H54 (cell line): ENCODE data around the gene ACACB.
A peak's percentile ranks its signal among the peaks of the same experiment; 100 is the strongest.

Experiments used
- DNase-seq: peaks from one replicate; pipeline ENCODE4 v3.0.0; 2011; ENCODE audit warnings: low spot score, mixed read lengths; ENCODE audit not compliant: insufficient read length
- FAIRE-seq: peaks from 3 replicates; lab custom pipeline; 2011; peaks lifted over from hg19 to GRCh38; lab: Jason Lieb, UNC
- POLR2A ChIP-seq: IDR thresholded peaks from 2 replicates; pipeline ENCODE4 v1.6.1; 2011; ENCODE audit warnings: low read depth, mild to moderate bottlenecking, low read length

The ACACB gene

DNA sequence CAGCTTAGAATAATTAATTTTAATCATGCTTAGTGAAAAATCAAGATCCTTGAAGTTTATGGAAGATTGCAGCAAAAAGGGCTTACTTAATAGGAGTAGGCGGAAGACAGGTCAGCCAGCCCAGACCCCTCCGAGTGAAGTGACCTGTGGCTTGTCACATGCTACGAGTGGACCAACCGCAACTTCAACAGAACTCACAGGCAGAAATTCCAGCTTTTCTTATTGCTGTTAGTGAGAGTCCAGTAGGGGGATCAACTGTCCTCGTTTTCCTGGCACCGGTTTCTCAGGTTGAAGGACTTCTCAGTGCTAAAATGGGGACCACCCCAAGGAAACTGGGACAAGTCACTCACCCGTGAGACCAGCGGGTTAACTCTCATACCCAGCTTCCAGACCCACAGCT lies 72.9 kb downstream of the ACACB start:
- TF ChIP-seq POLR2A = no peak
- no peak for DNase-seq
- FAIRE-seq = no peak

DNA sequence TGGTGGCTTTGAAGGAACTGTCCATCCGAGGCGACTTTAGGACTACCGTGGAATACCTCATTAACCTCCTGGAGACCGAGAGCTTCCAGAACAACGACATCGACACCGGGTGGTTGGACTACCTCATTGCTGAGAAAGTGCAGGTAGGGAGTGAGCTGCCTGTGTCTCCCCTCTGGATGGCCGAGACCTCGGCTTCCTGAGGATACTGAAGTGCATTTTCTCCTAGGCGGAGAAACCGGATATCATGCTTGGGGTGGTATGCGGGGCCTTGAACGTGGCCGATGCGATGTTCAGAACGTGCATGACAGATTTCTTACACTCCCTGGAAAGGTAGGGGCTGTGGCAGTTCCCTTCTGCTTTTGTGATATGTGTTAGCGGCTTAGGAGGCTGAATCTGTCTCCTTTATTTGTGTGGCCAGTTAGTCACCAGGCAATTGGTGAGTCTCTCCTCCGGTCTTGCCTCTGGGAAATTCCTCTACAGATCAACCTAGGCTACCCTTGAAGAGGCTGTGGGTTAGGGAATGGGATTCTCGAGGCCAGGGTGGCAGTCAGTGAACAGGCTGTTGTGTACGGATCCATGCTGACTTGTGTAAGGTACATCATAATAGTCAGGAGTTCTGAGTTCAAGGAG lies 75.3 kb downstream of the ACACB start:
- no peak for TF ChIP-seq POLR2A
- DNase-seq = peak; percentile 72
- peak; percentile 72 for FAIRE-seq

DNA sequence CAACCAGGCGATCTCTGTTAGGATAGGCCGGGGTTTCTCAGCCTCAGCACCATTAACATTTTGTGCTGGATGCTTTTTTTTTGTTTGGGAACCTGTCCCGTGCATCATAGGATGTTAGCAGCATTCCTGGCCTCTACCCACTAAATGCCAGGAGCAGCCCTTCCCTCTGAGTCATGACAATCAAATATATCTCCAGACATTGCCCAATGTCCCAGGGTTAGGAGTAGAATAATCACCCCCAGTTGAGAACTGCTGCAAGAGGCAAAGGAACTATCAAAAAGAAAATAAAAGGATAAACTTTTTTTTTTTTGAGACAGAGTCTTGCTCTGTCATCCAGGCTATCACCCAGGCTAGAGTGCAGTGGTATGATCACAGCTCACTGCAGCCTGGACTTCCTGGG lies 76.0 kb downstream of the ACACB start:
- TF ChIP-seq POLR2A = no peak
- FAIRE-seq (peak; percentile 23), DNase-seq (peak; percentile 73)

DNA sequence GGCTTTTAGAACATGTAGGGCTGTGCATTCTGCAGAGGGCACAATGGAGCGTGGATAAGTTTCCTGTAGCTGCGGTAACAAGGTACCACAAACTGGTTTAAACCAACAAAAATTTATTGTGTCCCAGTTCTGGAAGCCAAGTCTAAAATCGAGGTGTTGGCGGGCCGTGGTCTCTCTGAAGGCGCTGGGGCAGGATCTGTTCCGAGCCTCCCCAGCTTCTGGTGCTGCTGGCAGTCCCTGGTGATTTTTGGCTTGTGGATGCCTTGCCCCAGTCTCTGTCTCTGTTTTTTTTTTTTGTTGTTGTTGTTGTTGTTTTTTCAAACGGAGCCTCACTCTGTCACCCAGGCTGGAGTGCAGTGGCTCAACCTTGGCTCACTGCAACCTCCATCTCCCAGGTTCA lies 77.5 kb downstream of the ACACB start:
- DNase-seq (no peak), FAIRE-seq (no peak)
- no peak for TF ChIP-seq POLR2A

DNA sequence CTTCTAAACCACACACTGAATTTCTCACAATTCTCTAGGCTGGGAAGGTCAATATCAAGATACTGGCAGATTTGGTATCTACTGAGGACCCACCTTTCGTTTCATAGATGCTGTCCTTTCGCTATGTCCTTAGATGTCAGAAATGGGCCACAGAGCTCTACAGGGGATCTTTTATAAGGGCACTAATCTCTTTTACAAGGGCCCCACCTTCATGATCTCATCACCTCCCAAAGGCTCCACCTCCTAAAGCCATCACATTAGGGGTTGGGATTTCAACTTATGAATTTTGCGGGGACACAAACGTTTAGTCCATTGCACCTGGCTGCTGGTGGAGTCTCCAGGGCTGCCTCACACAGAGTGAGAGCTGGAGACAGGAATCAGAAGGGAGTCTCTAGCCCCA lies 79.9 kb downstream of the ACACB start:
- DNase-seq (no peak), FAIRE-seq (no peak)
- TF ChIP-seq POLR2A = no peak

DNA sequence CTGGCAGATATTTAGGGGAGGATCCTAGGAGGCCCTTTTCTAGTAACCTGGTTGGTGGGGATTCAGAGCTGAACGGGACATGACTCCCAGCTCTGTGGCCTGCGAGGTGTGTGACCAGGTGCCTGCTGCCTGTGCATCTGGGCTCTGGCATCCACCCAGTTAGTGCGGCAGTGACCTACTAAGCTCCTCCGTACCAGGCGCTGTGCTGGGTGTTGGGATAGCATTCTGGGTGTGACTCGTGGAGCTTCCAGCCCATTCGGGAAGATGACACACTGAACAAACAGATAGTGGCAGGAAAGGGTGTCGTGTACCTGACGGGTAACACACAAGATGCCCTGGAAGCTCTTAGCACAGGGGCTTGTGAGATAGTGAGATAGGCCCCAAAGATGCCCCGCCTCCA lies 80.9 kb downstream of the ACACB start:
- no peak for TF ChIP-seq POLR2A
- FAIRE-seq (no peak), DNase-seq (no peak)

DNA sequence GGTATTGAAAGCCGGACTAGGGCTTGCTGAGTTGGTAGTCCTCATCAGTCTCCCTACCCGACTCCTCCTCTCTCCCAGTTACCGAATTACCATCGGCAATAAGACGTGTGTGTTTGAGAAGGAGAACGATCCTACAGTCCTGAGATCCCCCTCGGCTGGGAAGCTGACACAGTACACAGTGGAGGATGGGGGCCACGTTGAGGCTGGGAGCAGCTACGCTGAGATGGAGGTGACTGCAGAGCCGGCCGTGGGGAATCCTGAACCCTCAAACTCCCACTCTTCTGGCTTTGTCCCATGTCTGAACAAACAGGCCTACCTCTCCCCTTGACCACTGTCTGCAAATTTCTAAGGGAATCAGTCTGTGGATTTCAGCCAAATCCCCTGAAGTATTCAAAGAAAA lies 82.9 kb downstream of the ACACB start:
- DNase-seq = no peak
- TF ChIP-seq POLR2A = no peak
- FAIRE-seq = no peak

DNA sequence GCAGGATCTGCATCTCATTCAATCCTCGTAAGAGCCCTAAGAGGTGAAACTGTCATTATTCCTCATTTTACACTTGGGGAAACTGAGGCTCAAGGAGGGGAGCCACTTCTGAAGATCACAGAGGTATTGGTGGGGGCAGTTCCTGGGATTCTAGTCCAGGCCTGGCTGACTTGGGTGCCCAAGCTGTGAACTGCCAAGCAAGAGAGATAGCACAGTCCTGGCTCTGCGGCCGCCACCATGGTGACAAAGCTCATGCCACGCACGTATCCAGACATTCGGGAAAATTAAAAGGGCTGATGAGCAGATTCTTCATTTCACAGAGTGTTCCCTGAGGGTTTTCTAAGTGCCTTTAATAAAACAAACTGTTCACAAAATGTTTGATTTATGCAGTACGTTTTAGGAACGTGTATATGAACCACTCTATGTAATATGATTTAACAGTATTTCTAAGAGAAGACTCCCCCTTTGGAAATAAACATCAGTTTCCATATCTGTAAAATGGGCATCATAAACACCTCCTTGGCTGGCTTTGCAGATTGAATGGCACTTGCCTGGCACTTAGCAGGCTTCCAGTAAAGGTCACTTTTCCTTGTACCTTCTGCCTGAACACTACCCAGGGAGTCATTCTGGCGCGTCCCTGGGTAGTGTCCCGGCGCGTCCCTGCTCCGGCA lies 84.6 kb downstream of the ACACB start:
- no peak for TF ChIP-seq POLR2A
- no peak for FAIRE-seq
- DNase-seq = no peak

DNA sequence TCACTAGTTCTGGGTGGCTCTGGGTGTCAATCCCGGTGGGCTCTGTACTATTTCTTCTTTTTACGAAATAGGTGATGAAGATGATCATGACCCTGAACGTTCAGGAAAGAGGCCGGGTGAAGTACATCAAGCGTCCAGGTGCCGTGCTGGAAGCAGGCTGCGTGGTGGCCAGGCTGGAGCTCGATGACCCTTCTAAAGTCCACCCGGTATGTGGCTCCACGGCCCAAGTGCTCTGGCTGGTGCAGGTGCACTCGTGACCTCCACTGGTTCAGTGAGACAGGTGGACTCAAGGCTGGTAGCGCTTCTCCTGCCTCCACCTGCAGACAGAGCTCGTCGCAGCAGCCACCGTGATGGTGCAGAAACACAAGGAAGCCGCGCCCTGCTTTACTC lies 85.1 kb downstream of the ACACB start:
- FAIRE-seq (no peak), DNase-seq (no peak)
- TF ChIP-seq POLR2A = no peak

DNA sequence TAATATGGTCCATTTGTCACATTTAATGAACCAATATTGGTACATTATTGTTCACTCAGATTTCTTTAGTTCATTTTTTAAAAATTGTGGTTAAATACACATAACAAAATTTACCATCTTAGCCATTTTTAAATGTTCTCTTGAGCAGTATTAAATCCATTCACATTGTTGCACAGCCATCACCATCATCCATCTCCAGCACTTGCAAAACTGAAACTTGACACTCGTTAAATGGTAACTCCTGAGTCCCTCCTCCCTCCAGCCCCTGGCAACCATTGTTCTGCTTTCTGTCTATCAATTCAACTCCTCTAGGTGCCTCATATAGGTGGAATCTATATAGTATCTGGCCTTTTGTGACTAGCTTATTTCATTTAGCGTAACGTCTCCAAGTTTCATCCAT lies 86.4 kb downstream of the ACACB start:
- DNase-seq (no peak), FAIRE-seq (no peak)
- TF ChIP-seq POLR2A = no peak

DNA sequence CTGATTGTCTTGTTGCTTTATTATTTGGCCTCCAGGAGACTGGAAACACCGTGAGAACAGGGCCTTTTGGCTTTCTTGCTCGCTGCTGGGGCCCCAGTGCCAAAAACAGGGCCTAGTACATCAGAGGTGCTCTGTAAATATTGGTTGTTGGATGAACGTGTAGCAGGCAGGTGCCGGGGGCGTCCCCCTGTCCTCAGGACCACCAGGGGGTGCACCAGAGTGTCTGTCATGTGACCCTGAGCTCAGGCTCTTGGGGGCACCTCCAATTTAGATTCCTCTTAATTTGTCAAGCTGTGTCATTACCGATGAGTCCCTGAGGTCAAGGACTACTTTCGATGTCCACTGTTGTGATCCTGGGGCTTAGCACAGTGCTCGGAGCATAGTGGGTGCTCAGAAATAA lies 87.1 kb downstream of the ACACB start:
- no peak for TF ChIP-seq POLR2A
- FAIRE-seq (no peak), DNase-seq (no peak)

DNA sequence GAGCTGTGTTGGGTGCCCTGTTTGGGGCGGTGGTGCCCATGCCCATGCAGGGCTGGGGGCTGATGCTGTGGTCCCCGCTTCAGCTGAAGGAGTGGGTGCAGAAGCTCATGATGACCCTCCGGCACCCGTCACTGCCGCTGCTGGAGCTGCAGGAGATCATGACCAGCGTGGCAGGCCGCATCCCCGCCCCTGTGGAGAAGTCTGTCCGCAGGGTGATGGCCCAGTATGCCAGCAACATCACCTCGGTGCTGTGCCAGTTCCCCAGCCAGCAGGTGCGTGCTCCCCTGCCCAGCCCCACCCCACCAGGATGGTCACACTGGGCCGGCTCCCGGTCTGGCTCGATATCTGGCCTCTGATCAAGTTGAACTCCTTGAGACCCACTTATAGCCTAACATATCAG lies 92.7 kb downstream of the ACACB start:
- FAIRE-seq (no peak), DNase-seq (no peak)
- no peak for TF ChIP-seq POLR2A

DNA sequence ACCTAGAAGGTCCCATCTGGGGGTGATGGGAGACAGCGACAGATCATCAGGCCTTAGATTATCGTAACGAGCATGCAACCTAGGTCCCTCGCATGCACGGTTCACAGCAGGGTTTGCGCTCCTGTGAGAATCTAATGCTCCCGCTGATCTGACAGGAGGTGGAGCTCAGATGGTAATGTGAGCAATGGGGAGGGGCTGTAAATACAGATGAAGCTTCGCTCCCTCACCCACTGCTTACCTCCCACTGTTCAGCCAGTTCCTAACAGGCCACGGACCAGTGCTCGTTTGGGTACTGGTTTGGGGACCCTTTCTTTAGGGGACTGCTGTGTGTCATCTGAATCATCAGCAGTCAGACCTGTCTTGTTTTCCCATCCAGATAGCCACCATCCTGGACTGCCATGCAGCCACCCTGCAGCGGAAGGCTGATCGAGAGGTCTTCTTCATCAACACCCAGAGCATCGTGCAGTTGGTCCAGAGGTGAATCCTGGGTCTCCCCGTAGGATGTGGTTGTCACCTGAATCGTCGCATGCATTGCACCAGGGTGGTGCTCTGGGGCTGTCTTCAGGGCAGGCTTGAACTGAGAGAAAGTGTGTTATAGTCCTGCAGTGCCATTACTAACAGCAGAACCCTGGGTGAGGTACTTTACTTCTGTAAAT lies 96.2 kb downstream of the ACACB start:
- DNase-seq (no peak), FAIRE-seq (no peak)
- no peak for TF ChIP-seq POLR2A

DNA sequence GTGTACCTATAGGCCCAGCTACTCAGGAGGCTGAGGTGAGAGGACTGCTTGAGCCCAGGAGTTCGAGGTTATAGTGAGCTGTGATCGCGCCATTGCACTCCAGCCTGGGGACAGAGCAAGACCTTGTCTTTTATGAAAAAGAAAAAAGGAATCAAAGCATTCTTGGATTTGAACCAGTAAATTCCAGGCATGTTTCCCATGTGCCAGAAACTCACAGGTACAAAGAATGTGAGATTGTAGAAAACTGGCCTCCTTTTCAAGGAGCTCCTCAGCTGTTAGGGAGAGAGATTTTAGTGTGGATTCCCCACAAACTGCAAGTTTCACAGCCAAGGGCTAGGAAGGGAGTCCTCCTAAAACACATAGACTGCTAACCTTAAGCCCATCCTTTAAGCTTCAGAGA lies 97.7 kb downstream of the ACACB start:
- FAIRE-seq = no peak
- no peak for TF ChIP-seq POLR2A
- no peak for DNase-seq

DNA sequence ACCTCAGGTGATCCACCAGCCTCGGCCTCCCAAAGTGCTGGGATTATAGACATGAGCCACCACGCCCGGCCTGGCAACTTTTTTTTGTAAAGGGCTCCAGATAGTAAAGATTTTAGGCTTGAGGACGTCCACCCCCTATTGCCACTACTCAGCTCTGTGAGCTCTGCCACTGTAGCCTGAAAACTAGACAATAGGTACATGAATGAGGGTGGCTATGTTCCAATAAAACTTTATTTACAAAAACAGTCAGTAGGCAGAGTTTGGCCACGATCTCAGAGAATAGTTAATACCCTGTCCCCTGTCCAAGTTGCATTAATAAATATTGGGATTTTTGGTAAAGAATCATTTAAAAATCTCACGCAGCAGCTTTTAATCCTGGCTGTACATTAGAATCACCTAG lies 102.6 kb downstream of the ACACB start:
- DNase-seq (no peak), FAIRE-seq (no peak)
- no peak for TF ChIP-seq POLR2A
